ENCODE data around the gene CYSLTR2. TPM values are rescaled to one million over a fixed set of nuclear protein-coding genes. Genes with fewer than 3 reads are reported as not detected.
A peak's percentile ranks its signal among the peaks of the same experiment; 100 is the strongest.

CYSLTR2 gene
- total RNA-seq, 1 donor from 2014 or later: 2.1 TPM

GRCh38 chr13:48746821-48747220 is 93.1 kb downstream of the CYSLTR2 start:
- Mint-ChIP-seq H3K9me3 (ENCODE audit: unreplicated experiment) (peaks cover 3% of the 10 kb centered on the region), H3K27me3 (ENCODE audit: low read depth, unreplicated experiment) (no peaks in the 10 kb centered on the region), H3K4me1 (ENCODE audit: low read depth, unreplicated experiment) (peaks cover 26% of the 10 kb centered on the region), H3K4me3 (ENCODE audit: unreplicated experiment) (no peak overlapping the region), H3K27ac (ENCODE audit: unreplicated experiment) (no peak overlapping the region), H3K36me3 (ENCODE audit: low read depth, unreplicated experiment) (no peaks in the 10 kb centered on the region)
- Histone ChIP-seq H3K9me3 (ENCODE audit: insufficient read depth, low read depth, low read length) (no peaks in the 10 kb centered on the region), H3K36me3 (ENCODE audit: insufficient read depth, low read length) (no peaks in the 10 kb centered on the region), H3K27me3 (ENCODE audit: insufficient read depth, low read length) (no peaks in the 10 kb centered on the region), H3K79me2 (ENCODE audit: insufficient read depth, low read length) (no peaks in the 10 kb centered on the region), H3K9ac (ENCODE audit: low read length) (no peak overlapping the region), H3K4me2 (ENCODE audit: low read length) (no peak overlapping the region), H4K20me1 (ENCODE audit: insufficient read depth, low read length) (no peaks in the 10 kb centered on the region), H3K4me1 (ENCODE audit: insufficient read depth, low read length) (peaks cover 23% of the 10 kb centered on the region), H2AFZ (ENCODE audit: low read depth, low read length) (no peak overlapping the region), H3K4me3 (ENCODE audit: insufficient read depth, low read depth, low read length) (no peak overlapping the region), H3K27ac (ENCODE audit: low read depth, low read length) (no peak overlapping the region)
- DNase-seq (ENCODE audit: low read depth) (no peak), FAIRE-seq (no peak)
- TF ChIP-seq CTCF (IDR thresholded peaks at IDR 0.05; ENCODE audit: insufficient read depth, low read depth, low read length) (no peak), EZH2 (IDR thresholded peaks at IDR 0.05; ENCODE audit: insufficient read depth, low read length) (no peak)

GRCh38 chr13:48748681-48749080 is 95.0 kb downstream of the CYSLTR2 start:
- H3K27ac Mint-ChIP-seq (ENCODE audit: unreplicated experiment): peak overlapping the region; percentile 85
- no peaks in the 10 kb centered on the region for H4K20me1 ChIP-seq (ENCODE audit: insufficient read depth, low read length)
- no peak overlapping the region for H3K4me3 Mint-ChIP-seq (ENCODE audit: unreplicated experiment)
- H3K9me3 ChIP-seq (ENCODE audit: insufficient read depth, low read depth, low read length): no peaks in the 10 kb centered on the region
- no peak overlapping the region for H2AFZ ChIP-seq (ENCODE audit: low read depth, low read length)
- peak overlapping the region; percentile 53 for H3K4me2 ChIP-seq (ENCODE audit: low read length)
- H3K27ac ChIP-seq (ENCODE audit: low read depth, low read length): peak overlapping the region; percentile 84
- peaks cover 26% of the 10 kb centered on the region for H3K4me1 Mint-ChIP-seq (ENCODE audit: low read depth, unreplicated experiment)
- no peaks in the 10 kb centered on the region for H3K27me3 Mint-ChIP-seq (ENCODE audit: low read depth, unreplicated experiment)
- H3K9ac ChIP-seq (ENCODE audit: low read length): peak overlapping the region; percentile 49
- peaks cover 23% of the 10 kb centered on the region for H3K4me1 ChIP-seq (ENCODE audit: insufficient read depth, low read length)
- H3K36me3 Mint-ChIP-seq (ENCODE audit: low read depth, unreplicated experiment): no peaks in the 10 kb centered on the region
- H3K27me3 ChIP-seq (ENCODE audit: insufficient read depth, low read length): no peaks in the 10 kb centered on the region
- FAIRE-seq (no peak), DNase-seq (ENCODE audit: low read depth) (no peak)
- no peak overlapping the region for H3K4me3 ChIP-seq (ENCODE audit: insufficient read depth, low read depth, low read length)
- TF ChIP-seq CTCF (IDR thresholded peaks at IDR 0.05; ENCODE audit: insufficient read depth, low read depth, low read length) (no peak), EZH2 (IDR thresholded peaks at IDR 0.05; ENCODE audit: insufficient read depth, low read length) (no peak)
- H3K79me2 ChIP-seq (ENCODE audit: insufficient read depth, low read length): no peaks in the 10 kb centered on the region
- H3K9me3 Mint-ChIP-seq (ENCODE audit: unreplicated experiment): peaks cover 3% of the 10 kb centered on the region
- H3K36me3 ChIP-seq (ENCODE audit: insufficient read depth, low read length): no peaks in the 10 kb centered on the region

GRCh38 chr13:48749144-48749543 is 95.4 kb downstream of the CYSLTR2 start:
- Histone ChIP-seq H3K36me3 (ENCODE audit: insufficient read depth, low read length) (no peaks in the 10 kb centered on the region), H3K4me1 (ENCODE audit: insufficient read depth, low read length) (peaks cover 23% of the 10 kb centered on the region), H3K9ac (ENCODE audit: low read length) (peak overlapping the region; percentile 49), H3K79me2 (ENCODE audit: insufficient read depth, low read length) (no peaks in the 10 kb centered on the region), H3K27ac (ENCODE audit: low read depth, low read length) (peak overlapping the region; percentile 84), H3K4me2 (ENCODE audit: low read length) (peak overlapping the region; percentile 53), H3K4me3 (ENCODE audit: insufficient read depth, low read depth, low read length) (no peak overlapping the region), H3K9me3 (ENCODE audit: insufficient read depth, low read depth, low read length) (no peaks in the 10 kb centered on the region), H2AFZ (ENCODE audit: low read depth, low read length) (no peak overlapping the region), H3K27me3 (ENCODE audit: insufficient read depth, low read length) (no peaks in the 10 kb centered on the region), H4K20me1 (ENCODE audit: insufficient read depth, low read length) (no peaks in the 10 kb centered on the region)
- FAIRE-seq (no peak), DNase-seq (ENCODE audit: low read depth) (peak; percentile 69)
- TF ChIP-seq CTCF (IDR thresholded peaks at IDR 0.05; ENCODE audit: insufficient read depth, low read depth, low read length): no peak
- TF ChIP-seq EZH2 (IDR thresholded peaks at IDR 0.05; ENCODE audit: insufficient read depth, low read length): no peak
- no peaks in the 10 kb centered on the region for H3K27me3 Mint-ChIP-seq (ENCODE audit: low read depth, unreplicated experiment)
- H3K4me3 Mint-ChIP-seq (ENCODE audit: unreplicated experiment): no peak overlapping the region
- peaks cover 26% of the 10 kb centered on the region for H3K4me1 Mint-ChIP-seq (ENCODE audit: low read depth, unreplicated experiment)
- H3K27ac Mint-ChIP-seq (ENCODE audit: unreplicated experiment): peak overlapping the region; percentile 85
- H3K9me3 Mint-ChIP-seq (ENCODE audit: unreplicated experiment): peaks cover 3% of the 10 kb centered on the region
- no peaks in the 10 kb centered on the region for H3K36me3 Mint-ChIP-seq (ENCODE audit: low read depth, unreplicated experiment)
